GM18870 (cell line): ENCODE measurements around the gene SERPIND1.
"Not testable (repeated sequence)": the region's sequence is repeated elsewhere in the genome, so short reads cannot be mapped to it uniquely, and the experiment has no call there.

Experiments used
- ATAC-seq: cut with Tn5 transposase; IDR thresholded peaks from one replicate; pipeline ENCODE4 v1.9.1; 2021; ENCODE audit warnings: moderate library complexity; ENCODE audit not compliant: unreplicated experiment

The SERPIND1 gene

GRCh38 chr22:20811971-20812660 is 38.2 kb downstream of the SERPIND1 start:
- ATAC-seq, result no peak

- ATAC-seq, result no peak
Observed at GRCh38 chr22:20813056-20813455, 39.1 kb downstream of the SERPIND1 start.

- no peak for ATAC-seq
Observed at GRCh38 chr22:20814221-20814808, 40.4 kb downstream of the SERPIND1 start.

- ATAC-seq, result no peak
Observed at GRCh38 chr22:20815477-20816050, 41.7 kb downstream of the SERPIND1 start.

- no peak for ATAC-seq
Observed at GRCh38 chr22:20816559-20816958, 42.6 kb downstream of the SERPIND1 start.

- ATAC-seq, result no peak
Observed at GRCh38 chr22:20818471-20818870, 44.6 kb downstream of the SERPIND1 start.

GRCh38 chr22:20819471-20819870 is 45.6 kb downstream of the SERPIND1 start:
- ATAC-seq, result no peak

- not testable (repeated sequence) for ATAC-seq
Observed at GRCh38 chr22:20821717-20822239, 47.9 kb downstream of the SERPIND1 start.

- ATAC-seq, result no peak
Observed at GRCh38 chr22:20822240-20822639, 48.3 kb downstream of the SERPIND1 start.

- no peak for ATAC-seq
Observed at GRCh38 chr22:20823264-20823663, 49.4 kb downstream of the SERPIND1 start.

- ATAC-seq, result not testable (repeated sequence)
Observed at GRCh38 chr22:20825216-20825615, 51.3 kb downstream of the SERPIND1 start.

- no peak for ATAC-seq
Observed at GRCh38 chr22:20825624-20826023, 51.7 kb downstream of the SERPIND1 start.

GRCh38 chr22:20826373-20827152 is 52.6 kb downstream of the SERPIND1 start:
- ATAC-seq, result not testable (repeated sequence)

- no peak for ATAC-seq
Observed at GRCh38 chr22:20829491-20830134, 55.7 kb downstream of the SERPIND1 start.

GRCh38 chr22:20833225-20833665 is 59.3 kb downstream of the SERPIND1 start:
- ATAC-seq, result no peak

GRCh38 chr22:20834206-20834605 is 60.3 kb downstream of the SERPIND1 start:
- no peak for ATAC-seq

GRCh38 chr22:20834725-20835124 is 60.8 kb downstream of the SERPIND1 start:
- ATAC-seq, result no peak
